ENCODE measurements around the gene POTED.
"Not testable (repeated sequence)": the region's sequence is repeated elsewhere in the genome, so short reads cannot be mapped to it uniquely, and the experiment has no call there.

The POTED gene

DNA sequence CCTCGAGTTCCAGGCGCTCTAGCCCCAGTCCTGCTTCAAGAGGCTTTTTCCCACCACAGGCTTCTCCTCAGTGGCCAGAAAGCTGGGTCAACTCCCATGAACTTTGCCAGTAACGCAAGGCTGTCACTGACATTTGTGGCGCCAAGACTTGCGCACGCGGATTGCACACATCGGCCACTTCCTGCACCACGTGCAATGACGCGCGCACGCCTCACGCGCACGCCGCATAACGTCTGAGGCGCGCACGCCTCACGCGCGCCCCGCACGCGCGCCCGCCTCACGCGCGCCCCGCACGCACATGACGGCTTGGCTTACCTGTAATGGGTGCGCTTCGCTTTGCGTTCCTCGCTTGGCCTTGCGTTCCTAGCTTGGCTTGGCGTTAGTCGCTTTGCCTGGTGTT is at the start of gene POTED:
Gene POTED (plus strand): TSS at position 301 of the 400 bp plus-strand sequence. CDS start 452 bp downstream, outside the sequence.
- not testable (repeated sequence) for DNase-seq (ENCODE audit: low read depth, low spot score)

DNA sequence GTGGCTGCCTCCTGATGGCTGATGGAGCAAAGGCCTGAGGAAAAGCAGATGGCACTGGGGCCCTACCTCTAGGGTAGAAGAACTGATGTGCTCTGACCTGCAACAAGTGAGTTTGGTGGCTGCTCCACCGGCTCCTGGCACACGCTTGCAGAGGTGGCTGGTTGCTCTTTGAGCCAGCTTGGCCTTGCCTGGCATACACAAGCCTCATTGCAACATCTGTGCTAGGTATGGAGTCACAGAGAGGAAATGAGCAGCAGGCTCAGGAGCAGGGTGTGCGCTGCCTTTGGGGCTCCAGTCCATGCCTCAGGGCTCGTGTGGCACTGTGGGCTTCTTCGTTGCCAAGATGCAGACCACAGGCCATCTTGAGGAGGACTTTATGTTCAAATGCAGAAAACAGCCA is 40.5 kb downstream of the POTED start:
- not testable (repeated sequence) for DNase-seq (ENCODE audit: low read depth, low spot score)

DNA sequence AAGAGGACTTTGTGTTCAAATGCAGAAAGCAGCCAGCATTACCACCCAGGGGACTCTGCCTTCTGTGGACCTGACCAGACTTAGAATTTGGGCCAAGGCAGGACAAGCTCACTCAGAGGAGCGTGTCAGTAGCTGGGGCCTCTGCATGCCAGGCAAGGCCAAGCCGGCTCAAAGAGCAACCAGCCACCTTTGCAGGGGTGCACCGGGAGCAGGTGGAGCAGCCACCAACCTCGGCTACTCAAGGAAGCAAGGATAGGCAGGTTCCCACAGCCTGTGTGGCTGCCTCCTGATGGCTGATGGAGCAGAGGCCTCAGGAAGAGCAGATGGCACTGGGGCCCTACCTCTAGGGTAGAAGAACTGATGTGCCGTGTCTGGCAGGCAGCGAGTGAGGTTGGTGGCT is 42.2 kb downstream of the POTED start:
- DNase-seq (ENCODE audit: low read depth, low spot score) = not testable (repeated sequence)

Measured in astrocyte of the hippocampus (primary cell).